Breast epithelium (tissue), 3 donors: ENCODE measurements around the gene KCNIP4.

Experiments
- CTCF ChIP-seq, 3 donors: fragments of 450-650 bp; IDR thresholded peaks; one replicate each; pipeline ENCODE4 v1.5.1; 2016 to 2017; ENCODE audit warnings: antibody characterized with exemption in 3 of 3, mild to moderate bottlenecking in 3 of 3, moderate library complexity in 3 of 3
- POLR2AphosphoS5 ChIP-seq, 3 donors: sonication (generic); formaldehyde crosslinking; IDR thresholded peaks; one replicate each; pipeline ENCODE4 v1.6.1; 2017; ENCODE audit warnings: antibody characterized with exemption in 3 of 3

GRCh38 chr4:21467551-21467950 is 481.0 kb downstream of the KCNIP4 start:
- TF ChIP-seq CTCF (IDR thresholded peaks at IDR 0.05) = no peak
- no peak for TF ChIP-seq POLR2AphosphoS5 (IDR thresholded peaks at IDR 0.05)
